Cardiac muscle cell (in vitro differentiated cells and primary cell): ENCODE measurements around the gene TRAF2. TPM values are rescaled to one million over a fixed set of nuclear protein-coding genes. Genes with fewer than 3 reads are reported as not detected.

Experiments
- DNase-seq, 2 donors: peaks; one replicate each; pipeline versions ENCODE4 v3.0.0 to v3.0.0-alpha.2; 2010 to 2017; ENCODE audit warnings: low read depth in 1 of 2, low spot score in 1 of 2
- H3K27ac ChIP-seq: fragments of 200-600 bp; sonication (generic); 2 replicates; pipeline ENCODE4 v1.5.1; 2016
- H3K27me3 ChIP-seq: fragments of 200-600 bp; sonication (generic); 2 replicates; pipeline ENCODE4 v1.6.0; 2016; ENCODE audit warnings: control low read depth
- H3K36me3 ChIP-seq: fragments of 200-600 bp; sonication (generic); 2 replicates; pipeline ENCODE4 v1.5.1; 2016; ENCODE audit warnings: control low read depth
- H3K4me1 ChIP-seq: fragments of 200-600 bp; sonication (generic); 2 replicates; pipeline ENCODE4 v1.8.1; 2017; ENCODE audit warnings: low read depth, mild to moderate bottlenecking, mixed run types
- H3K4me3 ChIP-seq: fragments of 200-600 bp; sonication (generic); 2 replicates; pipeline ENCODE4 v1.5.1; 2016; ENCODE audit warnings: mild to moderate bottlenecking
- H3K9me3 ChIP-seq: fragments of 200-600 bp; sonication (generic); 2 replicates; pipeline ENCODE4 v1.5.1; 2017; ENCODE audit warnings: low read depth, mild to moderate bottlenecking, control low read depth
- polyA plus RNA-seq: library from polyadenylated mRNA; unstranded; fragments of >200 nt; fragmentation: Nextera tagmentation; extraction: Ambion mirVana; gene quantifications from 2 replicates; pipeline ENCODE4 v1.2.1, GENCODE V29; 2016
- total RNA-seq: library from RNA; depleted of rRNA; stranded (reverse); fragments of >200 nt; gene quantifications from 2 replicates; pipeline ENCODE4 v1.2.3, GENCODE V29; 2016
- TF ChIP-seq, protein P1 (sequence below): IDR thresholded peaks from 2 replicates; pipeline ENCODE4 v1.5.1; 2012; ENCODE audit warnings: low read depth, mild to moderate bottlenecking, low read length

TRAF2 gene
- total and polyA plus RNA-seq, 2 experiments from 2014 or later, result 25.6 to 37.2 TPM

DNA sequence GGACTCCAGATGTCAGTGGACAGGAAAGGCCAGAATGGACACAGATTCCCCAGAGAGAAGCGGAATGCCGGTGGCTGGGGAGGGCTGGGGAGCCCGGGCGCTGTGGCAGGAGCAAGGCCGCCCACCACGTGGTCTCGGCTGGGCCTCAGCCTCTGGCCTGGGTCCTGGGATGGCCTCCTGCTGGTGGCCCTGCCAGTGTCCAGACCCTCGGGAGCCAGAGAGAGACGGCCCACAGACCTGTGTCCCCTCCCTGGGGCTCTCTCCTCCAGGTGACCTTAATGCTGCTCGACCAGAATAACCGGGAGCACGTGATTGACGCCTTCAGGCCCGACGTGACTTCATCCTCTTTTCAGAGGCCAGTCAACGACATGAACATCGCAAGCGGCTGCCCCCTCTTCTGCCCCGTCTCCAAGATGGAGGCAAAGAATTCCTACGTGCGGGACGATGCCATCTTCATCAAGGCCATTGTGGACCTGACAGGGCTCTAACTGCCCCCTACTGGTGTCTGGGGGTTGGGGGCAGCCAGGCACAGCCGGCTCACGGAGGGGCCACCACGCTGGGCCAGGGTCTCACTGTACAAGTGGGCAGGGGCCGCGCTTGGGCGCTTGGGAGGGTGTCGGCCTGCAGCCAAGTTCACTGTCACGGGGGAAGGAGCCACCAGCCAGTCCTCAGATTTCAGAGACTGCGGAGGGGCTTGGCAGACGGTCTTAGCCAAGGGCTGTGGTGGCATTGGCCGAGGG lies 39.3 kb downstream of the TRAF2 start:
- no peaks in the 10 kb centered on the region for H3K9me3 ChIP-seq
- TF ChIP-seq, protein P1, sequence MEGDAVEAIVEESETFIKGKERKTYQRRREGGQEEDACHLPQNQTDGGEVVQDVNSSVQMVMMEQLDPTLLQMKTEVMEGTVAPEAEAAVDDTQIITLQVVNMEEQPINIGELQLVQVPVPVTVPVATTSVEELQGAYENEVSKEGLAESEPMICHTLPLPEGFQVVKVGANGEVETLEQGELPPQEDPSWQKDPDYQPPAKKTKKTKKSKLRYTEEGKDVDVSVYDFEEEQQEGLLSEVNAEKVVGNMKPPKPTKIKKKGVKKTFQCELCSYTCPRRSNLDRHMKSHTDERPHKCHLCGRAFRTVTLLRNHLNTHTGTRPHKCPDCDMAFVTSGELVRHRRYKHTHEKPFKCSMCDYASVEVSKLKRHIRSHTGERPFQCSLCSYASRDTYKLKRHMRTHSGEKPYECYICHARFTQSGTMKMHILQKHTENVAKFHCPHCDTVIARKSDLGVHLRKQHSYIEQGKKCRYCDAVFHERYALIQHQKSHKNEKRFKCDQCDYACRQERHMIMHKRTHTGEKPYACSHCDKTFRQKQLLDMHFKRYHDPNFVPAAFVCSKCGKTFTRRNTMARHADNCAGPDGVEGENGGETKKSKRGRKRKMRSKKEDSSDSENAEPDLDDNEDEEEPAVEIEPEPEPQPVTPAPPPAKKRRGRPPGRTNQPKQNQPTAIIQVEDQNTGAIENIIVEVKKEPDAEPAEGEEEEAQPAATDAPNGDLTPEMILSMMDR, result no peak
- peaks cover 13% of the 10 kb centered on the region for H3K36me3 ChIP-seq
- no peaks in the 10 kb centered on the region for H3K27me3 ChIP-seq
- H3K27ac ChIP-seq, result no peak overlapping the region
- no peak for DNase-seq
- H3K4me3 ChIP-seq, result no peak overlapping the region
- H3K4me1 ChIP-seq, result peaks cover 12% of the 10 kb centered on the region

DNA sequence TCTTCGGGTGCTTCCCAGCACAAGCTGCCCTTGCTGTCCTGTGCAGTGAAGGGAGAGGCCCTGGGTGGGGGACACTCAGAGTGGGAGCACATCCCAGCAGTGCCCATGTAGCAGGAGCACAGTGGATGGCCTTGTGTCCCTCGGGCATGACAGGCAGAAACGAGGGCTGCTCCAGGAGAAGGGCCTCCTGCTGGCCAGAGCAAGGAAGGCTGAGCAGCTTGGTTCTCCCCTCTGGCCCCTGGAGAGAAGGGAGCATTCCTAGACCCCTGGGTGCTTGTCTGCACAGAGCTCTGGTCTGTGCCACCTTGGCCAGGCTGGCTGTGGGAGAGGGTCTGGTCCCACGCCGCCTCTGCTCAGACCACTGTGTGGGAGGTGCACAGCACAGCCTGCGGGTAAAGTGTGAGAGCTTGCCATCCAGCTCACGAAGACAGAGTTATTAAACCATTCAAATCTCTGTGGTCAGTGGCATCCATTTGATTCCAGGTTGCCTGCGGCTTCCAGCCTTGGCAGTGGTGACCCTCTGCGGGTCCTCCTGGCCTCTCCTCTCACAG lies 39.9 kb downstream of the TRAF2 start:
- TF ChIP-seq, protein P1, result no peak
- Histone ChIP-seq H3K4me1 (peaks cover 12% of the 10 kb centered on the region), H3K36me3 (peaks cover 9% of the 10 kb centered on the region), H3K4me3 (no peak overlapping the region), H3K27me3 (no peaks in the 10 kb centered on the region), H3K9me3 (no peaks in the 10 kb centered on the region), H3K27ac (no peak overlapping the region)
- no peak for DNase-seq

DNA sequence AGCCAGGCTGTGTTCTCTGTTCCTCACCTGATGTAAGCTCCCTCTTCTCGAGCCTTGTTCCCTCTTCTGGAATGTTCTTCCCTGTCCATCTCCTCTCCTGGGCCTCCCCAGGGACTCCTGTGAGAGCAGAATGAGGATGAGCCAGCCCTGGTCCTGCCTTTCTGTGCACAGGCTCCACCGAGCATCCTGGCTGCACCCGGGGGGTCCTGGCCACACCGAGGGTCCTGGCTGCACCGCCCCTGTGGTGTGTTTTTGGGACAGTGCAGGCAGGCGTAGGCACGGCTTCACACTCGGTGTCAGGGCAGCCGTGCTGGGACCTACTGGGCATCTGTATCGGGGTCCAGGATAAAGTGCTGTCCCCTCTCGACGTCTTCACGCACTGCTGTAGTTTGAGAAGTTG lies 40.4 kb downstream of the TRAF2 start:
- H3K4me1 ChIP-seq, result peaks cover 7% of the 10 kb centered on the region
- H3K27me3 ChIP-seq, result no peaks in the 10 kb centered on the region
- peaks cover 9% of the 10 kb centered on the region for H3K36me3 ChIP-seq
- DNase-seq, result no peak
- no peak overlapping the region for H3K27ac ChIP-seq
- H3K4me3 ChIP-seq, result no peak overlapping the region
- TF ChIP-seq, protein P1, result no peak
- H3K9me3 ChIP-seq, result no peaks in the 10 kb centered on the region

DNA sequence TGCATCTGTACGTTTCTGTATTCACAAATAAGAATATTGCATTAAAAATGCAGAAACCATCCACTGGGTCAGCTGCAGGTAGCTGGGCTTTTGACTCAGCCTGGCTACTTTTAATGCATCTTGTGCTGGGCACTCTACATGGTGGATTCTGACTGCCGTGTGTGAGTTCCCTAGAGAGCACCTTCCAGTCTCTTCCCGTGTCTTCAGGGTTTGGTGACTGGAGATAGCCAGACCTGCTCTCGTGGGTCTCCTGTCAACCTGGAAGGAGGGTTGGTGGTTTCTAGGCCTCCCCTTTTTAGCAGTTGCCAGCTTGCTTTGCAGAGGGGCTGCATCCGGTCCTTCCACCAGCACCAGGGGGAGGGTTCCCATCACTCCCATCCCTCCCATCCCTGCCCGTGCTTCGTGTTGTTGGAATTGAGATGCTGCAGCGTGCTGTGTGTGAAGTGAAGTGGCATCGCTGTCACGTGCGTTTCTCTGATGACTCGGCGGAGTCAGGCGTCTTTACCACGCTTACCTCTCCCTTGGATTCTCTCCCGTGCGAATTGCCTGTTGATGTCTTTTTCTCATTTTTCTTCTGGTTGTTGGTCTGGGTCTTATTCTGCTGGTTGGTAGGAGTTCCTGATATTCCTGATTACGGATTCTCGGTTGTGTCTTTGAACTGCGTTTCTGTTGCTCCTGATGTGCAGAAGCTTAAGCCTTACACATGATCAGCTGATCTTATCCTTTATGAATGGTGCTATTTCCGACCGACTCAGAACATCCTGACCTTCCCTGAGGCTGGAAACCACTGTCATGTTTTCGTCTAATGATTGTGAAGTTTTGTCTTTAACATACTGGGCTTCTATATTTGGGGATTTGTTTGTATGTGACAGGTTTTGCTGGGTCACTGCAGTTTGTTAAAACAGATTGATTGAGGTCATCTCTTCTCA lies 41.3 kb downstream of the TRAF2 start:
- peak in 1 of 2 donors; percentile 29 for DNase-seq
- Histone ChIP-seq H3K36me3 (peaks cover 9% of the 10 kb centered on the region), H3K4me1 (no peaks in the 10 kb centered on the region), H3K9me3 (no peaks in the 10 kb centered on the region), H3K27ac (no peak overlapping the region), H3K27me3 (no peaks in the 10 kb centered on the region), H3K4me3 (no peak overlapping the region)
- TF ChIP-seq, protein P1, result no peak

DNA sequence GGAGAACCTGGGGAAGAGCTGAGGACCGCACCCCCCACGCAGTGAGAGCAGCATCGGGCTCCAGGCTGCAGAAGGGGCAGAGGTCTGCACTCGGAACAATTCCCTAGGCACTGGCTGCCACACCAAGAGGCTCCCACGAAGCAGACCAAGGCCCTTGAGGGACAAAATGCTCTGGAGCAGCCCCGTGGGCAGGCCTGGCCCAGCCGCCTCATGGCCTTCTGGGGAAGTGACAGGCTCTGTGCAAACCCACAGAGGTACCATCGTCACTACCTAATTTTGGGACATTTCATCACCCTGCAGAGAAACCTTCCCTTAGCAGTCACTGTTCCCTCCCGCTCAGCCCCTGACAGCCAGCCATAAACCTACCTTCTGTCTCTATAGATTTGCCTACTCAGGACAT lies 42.3 kb downstream of the TRAF2 start:
- Histone ChIP-seq H3K27ac (no peak overlapping the region), H3K27me3 (no peaks in the 10 kb centered on the region), H3K9me3 (no peaks in the 10 kb centered on the region), H3K4me3 (no peak overlapping the region), H3K36me3 (peaks cover 9% of the 10 kb centered on the region), H3K4me1 (no peaks in the 10 kb centered on the region)
- no peak for DNase-seq
- TF ChIP-seq, protein P1, result no peak
